ENCODE data around the gene LCN10.
"Not testable (repeated sequence)": the region's sequence is repeated elsewhere in the genome, so short reads cannot be mapped to it uniquely, and the experiment has no call there.

The LCN10 gene

GRCh38 chr9:136757328-136757727 is 14.6 kb upstream of the LCN10 start:
- ATAC-seq: no peak

GRCh38 chr9:136756836-136757235 is 14.1 kb upstream of the LCN10 start:
- TF ChIP-seq RARB (CRISPR knock-in tag; IDR thresholded peaks at IDR 0.05): no peak
- TF ChIP-seq ZC3H10 (CRISPR knock-in tag; IDR thresholded peaks at IDR 0.05): no peak
- TF ChIP-seq CSRNP3 (CRISPR knock-in tag; IDR thresholded peaks at IDR 0.05): no peak
- no peak for TF ChIP-seq PATZ1 (CRISPR knock-in tag; IDR thresholded peaks at IDR 0.05; ENCODE audit: borderline replicate concordance)
- no peak for ATAC-seq

More at GRCh38 chr9:136757328-136757727, 14.6 kb upstream of the LCN10 start:
- TF ChIP-seq ZNF70 (CRISPR knock-in tag; IDR thresholded peaks at IDR 0.05) (no peak), ZNF565 (CRISPR knock-in tag; conservative IDR thresholded peaks at IDR 0.05; ENCODE audit: low read depth) (no peak)

GRCh38 chr9:136756134-136756438 is 13.3 kb upstream of the LCN10 start:
- ATAC-seq: no peak
- no peak for TF ChIP-seq SNAI2 (CRISPR knock-in tag; IDR thresholded peaks at IDR 0.05)
- no peak for TF ChIP-seq ISL1 (CRISPR knock-in tag; IDR thresholded peaks at IDR 0.05)
- no peak for TF ChIP-seq TSHZ2 (CRISPR knock-in tag; IDR thresholded peaks at IDR 0.05)
- TF ChIP-seq ZNF8 (CRISPR knock-in tag; IDR thresholded peaks at IDR 0.05): no peak
- no peak for TF ChIP-seq ZFP3 (CRISPR knock-in tag; IDR thresholded peaks at IDR 0.05)
- TF ChIP-seq GLIS3 (CRISPR knock-in tag; IDR thresholded peaks at IDR 0.05): no peak
- TF ChIP-seq CREB5 (CRISPR knock-in tag; IDR thresholded peaks at IDR 0.05; ENCODE audit: low read depth): no peak
- TF ChIP-seq PPARA (CRISPR knock-in tag; IDR thresholded peaks at IDR 0.05; ENCODE audit: borderline replicate concordance): no peak
- TF ChIP-seq RARB (CRISPR knock-in tag; IDR thresholded peaks at IDR 0.05): no peak
- no peak for TF ChIP-seq ZFP30 (CRISPR knock-in tag; IDR thresholded peaks at IDR 0.05)
- TF ChIP-seq PATZ1 (CRISPR knock-in tag; IDR thresholded peaks at IDR 0.05; ENCODE audit: borderline replicate concordance): no peak
- TF ChIP-seq ZNF565 (CRISPR knock-in tag; conservative IDR thresholded peaks at IDR 0.05; ENCODE audit: low read depth): no peak
- no peak for TF ChIP-seq POU6F1 (CRISPR knock-in tag; IDR thresholded peaks at IDR 0.05; ENCODE audit: borderline replicate concordance, low read depth)
- TF ChIP-seq BACH2 (CRISPR knock-in tag; IDR thresholded peaks at IDR 0.05; ENCODE audit: borderline replicate concordance): no peak
- no peak for TF ChIP-seq OSR1 (CRISPR knock-in tag; IDR thresholded peaks at IDR 0.05)
- no peak for TF ChIP-seq CSDC2 (CRISPR knock-in tag; IDR thresholded peaks at IDR 0.05)
- TF ChIP-seq ZNF70 (CRISPR knock-in tag; IDR thresholded peaks at IDR 0.05): no peak

- ATAC-seq: not testable (repeated sequence)
These were observed 12.8 kb upstream of the LCN10 start for GRCh38 chr9:136755302-136756133.
